OCI-LY3 (cell line): ENCODE results near the gene B4GALNT4.
"Not testable (repeated sequence)": the region's sequence is repeated elsewhere in the genome, so short reads cannot be mapped to it uniquely, and the experiment has no call there.

Source experiments
- CTCF ChIP-seq: fragments of 200-600, 300-600 bp; sonication (generic); IDR thresholded peaks from 2 replicates; pipeline ENCODE4 v1.5.1; 2014; ENCODE audit warnings: antibody characterized with exemption, low read length, low read depth
- EZH2phosphoT487 ChIP-seq: fragments of 200-600 bp; shearing (Covaris generic); IDR thresholded peaks from 2 replicates; pipeline ENCODE4 v1.6.1; 2018; ENCODE audit warnings: antibody characterized with exemption, mixed run types, low read depth

DNA sequence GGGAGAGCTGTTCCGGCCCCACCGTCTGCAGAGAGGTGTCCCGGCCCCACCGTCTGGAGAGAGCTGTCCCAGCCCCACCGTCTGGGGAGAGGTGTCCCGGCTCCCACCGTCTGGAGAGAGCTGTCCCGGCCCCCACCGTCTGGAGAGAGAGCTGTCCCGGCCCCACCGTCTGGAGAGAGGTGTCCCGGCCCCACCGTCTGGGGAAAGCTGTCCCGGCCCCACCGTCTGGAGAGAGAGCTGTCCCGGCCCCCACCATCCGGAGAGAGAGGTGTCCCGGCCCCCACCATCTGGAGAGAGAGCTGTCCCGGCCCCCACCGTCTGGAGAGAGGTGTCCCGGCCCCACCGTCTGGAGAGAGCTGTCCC lies 5.9 kb upstream of the B4GALNT4 start:
- not testable (repeated sequence) for TF ChIP-seq CTCF, EZH2phosphoT487
